GM06990 (cell line): ENCODE measurements around the gene PANX2.

Experiments used
- DNase-seq: peaks from one replicate; pipeline ENCODE4 v3.0.0-alpha.2; 2011; ENCODE audit not compliant: insufficient read length; ENCODE audit errors: extremely low read depth
- H3K27me3 ChIP-seq: replicated peaks from 2 replicates; pipeline ENCODE4 v1.6.0; 2011; ENCODE audit warnings: low read length; ENCODE audit not compliant: control insufficient read depth, insufficient read depth
- H3K36me3 ChIP-seq: 2 replicates; pipeline ENCODE4 v1.5.1; 2011; ENCODE audit warnings: low read length; ENCODE audit not compliant: control insufficient read depth, insufficient read depth
- H3K4me3 ChIP-seq: replicated peaks from 2 replicates; pipeline ENCODE4 v1.5.1; 2011; ENCODE audit warnings: low read depth, mild to moderate bottlenecking, control low read depth, low read length
- TF ChIP-seq, protein P1 (sequence below): IDR thresholded peaks from 2 replicates; pipeline ENCODE4 v1.5.1; 2011; ENCODE audit warnings: low read length, control low read depth, mild to moderate bottlenecking, inconsistent platforms; ENCODE audit not compliant: insufficient read depth, poor library complexity, severe bottlenecking

The PANX2 gene

DNA sequence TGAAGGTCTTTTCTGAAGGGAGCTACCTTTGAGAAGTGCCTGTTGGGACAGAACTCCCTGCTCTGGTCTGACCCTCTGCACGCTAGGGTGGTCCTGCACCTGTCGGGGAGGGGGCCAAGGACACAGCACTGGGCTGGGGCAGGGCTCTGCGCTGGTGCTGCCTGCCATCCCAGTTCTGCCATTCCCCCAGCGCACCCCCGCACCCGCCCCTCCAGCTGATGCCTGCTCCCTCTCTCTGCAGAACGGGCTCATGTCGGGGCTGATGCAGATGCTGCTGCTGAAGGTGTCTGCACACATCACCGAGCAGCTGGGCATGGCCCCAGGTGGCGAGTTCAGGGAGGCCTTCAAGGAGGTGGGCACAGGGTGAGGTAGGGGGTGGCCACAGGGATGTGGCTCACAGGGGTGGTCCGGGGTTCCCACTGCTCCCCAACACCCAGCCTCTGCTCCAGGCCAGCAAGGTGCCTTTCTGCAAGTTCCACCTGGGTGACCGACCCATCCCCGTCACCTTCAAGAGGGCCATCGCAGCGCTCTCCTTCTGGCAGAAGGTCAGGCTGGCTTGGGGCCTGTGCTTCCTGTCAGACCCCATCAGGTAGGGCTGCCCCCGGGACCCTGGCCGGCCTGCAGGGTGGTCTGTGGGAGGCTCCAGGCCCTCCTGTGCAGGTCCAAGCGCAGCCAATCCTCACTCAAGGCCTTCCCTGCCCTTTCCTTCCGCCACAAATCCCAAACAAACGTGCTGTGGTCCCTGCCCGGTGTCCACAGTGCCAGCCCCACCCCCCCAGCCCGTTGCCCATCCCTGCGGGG lies 26.7 kb downstream of the PANX2 start:
- no peak for DNase-seq
- TF ChIP-seq, protein P1, sequence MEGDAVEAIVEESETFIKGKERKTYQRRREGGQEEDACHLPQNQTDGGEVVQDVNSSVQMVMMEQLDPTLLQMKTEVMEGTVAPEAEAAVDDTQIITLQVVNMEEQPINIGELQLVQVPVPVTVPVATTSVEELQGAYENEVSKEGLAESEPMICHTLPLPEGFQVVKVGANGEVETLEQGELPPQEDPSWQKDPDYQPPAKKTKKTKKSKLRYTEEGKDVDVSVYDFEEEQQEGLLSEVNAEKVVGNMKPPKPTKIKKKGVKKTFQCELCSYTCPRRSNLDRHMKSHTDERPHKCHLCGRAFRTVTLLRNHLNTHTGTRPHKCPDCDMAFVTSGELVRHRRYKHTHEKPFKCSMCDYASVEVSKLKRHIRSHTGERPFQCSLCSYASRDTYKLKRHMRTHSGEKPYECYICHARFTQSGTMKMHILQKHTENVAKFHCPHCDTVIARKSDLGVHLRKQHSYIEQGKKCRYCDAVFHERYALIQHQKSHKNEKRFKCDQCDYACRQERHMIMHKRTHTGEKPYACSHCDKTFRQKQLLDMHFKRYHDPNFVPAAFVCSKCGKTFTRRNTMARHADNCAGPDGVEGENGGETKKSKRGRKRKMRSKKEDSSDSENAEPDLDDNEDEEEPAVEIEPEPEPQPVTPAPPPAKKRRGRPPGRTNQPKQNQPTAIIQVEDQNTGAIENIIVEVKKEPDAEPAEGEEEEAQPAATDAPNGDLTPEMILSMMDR = no peak
- Histone ChIP-seq H3K4me3 (no peak overlapping the region), H3K36me3 (peaks cover 30% of the 10 kb centered on the region), H3K27me3 (no peaks in the 10 kb centered on the region)

DNA sequence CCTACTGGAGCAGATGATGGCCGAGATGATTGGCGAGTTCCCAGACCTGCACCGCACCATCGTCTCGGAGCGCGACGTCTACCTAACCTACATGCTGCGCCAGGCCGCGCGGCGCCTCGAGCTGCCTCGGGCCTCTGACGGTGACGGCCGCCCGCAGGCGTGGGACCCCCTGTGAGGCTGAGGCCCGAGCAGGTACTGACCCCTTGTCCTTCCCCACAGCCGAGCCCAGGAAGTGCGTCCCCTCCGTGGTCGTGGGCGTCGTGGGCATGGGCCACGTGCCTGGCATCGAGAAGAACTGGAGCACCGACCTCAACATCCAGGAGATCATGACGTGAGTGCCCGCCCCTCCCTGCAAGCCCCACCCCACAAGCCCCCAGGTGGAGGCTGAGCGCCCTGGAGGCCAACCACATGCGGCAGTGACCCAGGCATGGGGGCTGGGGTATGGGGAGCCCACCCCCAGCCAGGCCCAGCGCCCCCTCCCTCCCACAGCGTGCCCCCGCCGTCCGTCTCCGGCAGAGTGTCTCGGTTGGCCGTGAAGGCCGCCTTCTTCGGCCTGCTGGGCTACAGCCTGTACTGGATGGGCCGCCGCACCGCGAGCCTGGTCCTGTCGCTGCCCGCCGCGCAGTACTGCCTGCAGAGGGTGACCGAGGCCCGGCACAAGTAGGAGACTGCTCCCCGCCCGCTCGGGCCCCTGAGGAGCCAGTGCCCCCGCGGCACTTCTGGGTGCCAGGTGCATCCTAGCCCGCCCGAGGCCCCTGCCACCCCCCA lies 27.5 kb downstream of the PANX2 start:
- no peak for DNase-seq
- no peak overlapping the region for H3K4me3 ChIP-seq
- TF ChIP-seq, protein P1 = no peak
- peaks cover 30% of the 10 kb centered on the region for H3K36me3 ChIP-seq
- no peaks in the 10 kb centered on the region for H3K27me3 ChIP-seq

DNA sequence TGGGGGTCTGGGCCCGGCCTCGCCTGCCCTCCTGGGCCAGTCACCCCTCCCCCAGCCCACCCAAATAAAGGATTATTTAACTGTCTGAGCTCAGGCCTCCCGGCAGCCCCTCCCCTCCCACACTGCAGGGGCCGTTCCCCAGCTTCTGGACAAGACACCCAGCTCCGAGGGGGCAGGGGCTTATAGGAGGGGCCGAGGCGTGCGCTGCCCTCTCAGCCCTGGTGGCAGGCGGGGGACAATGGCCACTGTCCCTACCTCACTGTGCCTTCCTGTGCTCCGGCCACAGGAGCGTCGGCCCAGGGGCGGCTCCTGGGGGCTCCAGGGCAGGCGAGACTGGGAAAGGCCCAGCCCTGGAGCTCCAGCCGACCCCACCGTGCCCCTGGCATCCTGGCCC lies 28.1 kb downstream of the PANX2 start:
- no peak overlapping the region for H3K4me3 ChIP-seq
- H3K36me3 ChIP-seq = peaks cover 28% of the 10 kb centered on the region
- TF ChIP-seq, protein P1 = no peak
- no peaks in the 10 kb centered on the region for H3K27me3 ChIP-seq
- no peak for DNase-seq

DNA sequence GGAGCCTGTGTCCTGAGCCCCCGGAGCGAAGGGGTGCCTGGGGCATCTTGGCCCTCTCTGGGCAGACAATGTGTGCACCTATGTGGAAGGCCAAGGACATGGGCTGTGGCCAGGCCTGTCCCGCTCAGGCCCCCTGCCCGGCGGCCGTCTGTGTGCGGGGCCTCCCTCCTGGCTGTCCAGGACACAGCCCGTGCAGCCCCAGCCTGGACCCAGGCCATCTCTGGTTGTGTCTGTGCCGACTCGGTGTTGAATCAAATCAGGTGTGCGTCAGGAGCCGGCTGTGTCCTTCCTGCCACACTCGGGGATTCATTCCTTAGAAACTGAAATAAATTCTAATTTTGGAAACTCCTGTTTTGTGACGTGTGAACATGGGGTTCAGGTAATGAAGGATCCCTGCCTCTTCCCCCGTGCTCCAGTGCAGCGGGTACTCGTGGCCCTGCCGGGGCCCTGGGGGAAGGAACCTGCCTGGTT lies 28.8 kb downstream of the PANX2 start:
- Histone ChIP-seq H3K4me3 (peak overlapping the region; percentile 62), H3K27me3 (no peaks in the 10 kb centered on the region), H3K36me3 (peaks cover 24% of the 10 kb centered on the region)
- TF ChIP-seq, protein P1 = no peak
- DNase-seq = no peak

DNA sequence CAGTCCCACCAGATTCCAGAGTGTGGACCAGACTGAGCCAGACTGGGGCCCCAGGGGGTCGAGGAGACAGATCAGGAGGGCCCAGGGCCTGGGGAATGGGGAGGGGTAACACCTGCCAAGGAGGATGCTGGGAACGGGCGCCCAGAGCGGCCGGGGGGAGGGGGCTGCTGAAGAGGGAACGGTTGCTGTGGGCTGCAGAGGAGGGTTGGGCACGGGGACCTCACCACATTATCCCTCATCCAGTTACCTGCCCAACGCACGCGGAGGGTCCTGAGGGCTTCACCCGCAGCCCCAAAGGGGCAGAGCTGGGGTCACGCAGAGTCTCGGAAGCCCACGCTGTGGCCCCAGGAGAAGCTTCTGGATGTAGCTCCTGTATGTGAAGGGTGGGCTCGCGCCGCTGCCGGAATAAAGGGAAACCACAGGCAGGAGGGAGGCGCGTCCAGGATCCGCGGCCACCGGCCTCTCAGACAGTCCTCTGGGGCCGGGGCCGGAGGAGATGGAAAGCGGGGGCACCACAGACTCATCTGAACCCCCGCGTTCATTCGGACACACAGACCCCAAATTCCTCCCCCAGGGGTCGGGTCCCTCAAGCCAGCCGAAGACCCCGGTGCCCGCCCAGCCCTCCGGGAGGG lies 29.4 kb downstream of the PANX2 start:
- DNase-seq = no peak
- Histone ChIP-seq H3K36me3 (peaks cover 18% of the 10 kb centered on the region), H3K4me3 (peak overlapping the region; percentile 62), H3K27me3 (no peaks in the 10 kb centered on the region)
- TF ChIP-seq, protein P1 = no peak
